PFSK-1 (cell line): Measurements from ENCODE around the gene HINFP.

Source experiments
- FOXP2 ChIP-seq: optimal IDR thresholded peaks from 2 replicates; pipeline ENCODE3; 2011; ENCODE audit warnings: borderline replicate concordance, control low read depth, inconsistent platforms; ENCODE audit not compliant: insufficient read depth; ENCODE audit errors: extremely low read length, extremely low read depth
- POLR2AphosphoS5 ChIP-seq: IDR thresholded peaks from 2 replicates; pipeline ENCODE4 v1.6.1; 2012; ENCODE audit warnings: low read depth, mild to moderate bottlenecking, control low read depth, low read length, moderate library complexity
- REST ChIP-seq, 2 experiments: IDR thresholded peaks; 2 replicates each; pipeline versions ENCODE4 v1.6.1 to v1.8.0; 2011 to 2012; ENCODE audit warnings: low read depth in 2 of 2, low read length in 2 of 2, control low read depth in 1 of 2, inconsistent platforms in 1 of 2, mild to moderate bottlenecking in 1 of 2, moderate library complexity in 1 of 2; ENCODE audit not compliant: insufficient read depth in 1 of 2
- SIN3A ChIP-seq: IDR thresholded peaks from 2 replicates; pipeline ENCODE4 v1.6.1; 2012; ENCODE audit warnings: mild to moderate bottlenecking, low read length, moderate library complexity, borderline replicate concordance; ENCODE audit not compliant: insufficient read depth
- TAF1 ChIP-seq: IDR thresholded peaks from 2 replicates; pipeline ENCODE4 v1.6.1; 2012; ENCODE audit warnings: low read length, control low read depth, borderline replicate concordance; ENCODE audit not compliant: insufficient read depth

HINFP gene

GRCh38 chr11:119091178-119091577 lies 30.2 kb upstream of the HINFP start:
- no peak for TF ChIP-seq FOXP2
- TF ChIP-seq POLR2AphosphoS5: no peak
- no peak for TF ChIP-seq TAF1
- TF ChIP-seq SIN3A: no peak
- no peak for TF ChIP-seq REST (IDR thresholded peaks at IDR 0.05; ENCODE audit: insufficient read depth in 1 of 2, low read depth in 2 of 2, low read length in 2 of 2)

- TF ChIP-seq SIN3A (no peak), POLR2AphosphoS5 (0 out of 2 replicates have a peak, but pooled peaks have one; percentile 36)
Measured at GRCh38 chr11:119091966-119092879, 29.2 kb upstream of the HINFP start.

GRCh38 chr11:119092880-119093842 lies 28.2 kb upstream of the HINFP start:
- TF ChIP-seq TAF1 (no peak), POLR2AphosphoS5 (peak; percentile 38)

GRCh38 chr11:119093942-119094815 lies 27.2 kb upstream of the HINFP start:
- peak; percentile 32; the same call in 1 of the 2 replicates for TF ChIP-seq SIN3A
- no peak; the same call in 1 of the 2 replicates for TF ChIP-seq POLR2AphosphoS5

GRCh38 chr11:119094816-119095065 lies 26.6 kb upstream of the HINFP start:
- TF ChIP-seq REST (IDR thresholded peaks at IDR 0.05; ENCODE audit: insufficient read depth in 1 of 2, low read depth in 2 of 2, low read length in 2 of 2) (no peak), TAF1 (no peak), POLR2AphosphoS5 (no peak), SIN3A (no peak), FOXP2 (no peak)

- peak; percentile 57 for TF ChIP-seq FOXP2
- peak; percentile 52 to 78; a peak in 3 of 4 replicates for TF ChIP-seq REST (IDR thresholded peaks at IDR 0.05; ENCODE audit: insufficient read depth in 1 of 2, low read depth in 2 of 2, low read length in 2 of 2)
- peak; percentile 100 for TF ChIP-seq TAF1
- peak; percentile 97; the same call in 1 of the 2 replicates for TF ChIP-seq SIN3A
- TF ChIP-seq POLR2AphosphoS5: peak; percentile 100
Measured at GRCh38 chr11:119095066-119095880, 26.1 kb upstream of the HINFP start.
